GM21619 (cell line): ENCODE data around the gene RNASE13.
A peak's percentile ranks its signal among the peaks of the same experiment; 100 is the strongest.
"Not testable (repeated sequence)": the region's sequence is repeated elsewhere in the genome, so short reads cannot be mapped to it uniquely, and the experiment has no call there.

Experiments
- ATAC-seq: cut with Tn5 transposase; IDR thresholded peaks from one replicate; pipeline ENCODE4 v1.9.1; 2021; ENCODE audit not compliant: unreplicated experiment

RNASE13 gene

DNA sequence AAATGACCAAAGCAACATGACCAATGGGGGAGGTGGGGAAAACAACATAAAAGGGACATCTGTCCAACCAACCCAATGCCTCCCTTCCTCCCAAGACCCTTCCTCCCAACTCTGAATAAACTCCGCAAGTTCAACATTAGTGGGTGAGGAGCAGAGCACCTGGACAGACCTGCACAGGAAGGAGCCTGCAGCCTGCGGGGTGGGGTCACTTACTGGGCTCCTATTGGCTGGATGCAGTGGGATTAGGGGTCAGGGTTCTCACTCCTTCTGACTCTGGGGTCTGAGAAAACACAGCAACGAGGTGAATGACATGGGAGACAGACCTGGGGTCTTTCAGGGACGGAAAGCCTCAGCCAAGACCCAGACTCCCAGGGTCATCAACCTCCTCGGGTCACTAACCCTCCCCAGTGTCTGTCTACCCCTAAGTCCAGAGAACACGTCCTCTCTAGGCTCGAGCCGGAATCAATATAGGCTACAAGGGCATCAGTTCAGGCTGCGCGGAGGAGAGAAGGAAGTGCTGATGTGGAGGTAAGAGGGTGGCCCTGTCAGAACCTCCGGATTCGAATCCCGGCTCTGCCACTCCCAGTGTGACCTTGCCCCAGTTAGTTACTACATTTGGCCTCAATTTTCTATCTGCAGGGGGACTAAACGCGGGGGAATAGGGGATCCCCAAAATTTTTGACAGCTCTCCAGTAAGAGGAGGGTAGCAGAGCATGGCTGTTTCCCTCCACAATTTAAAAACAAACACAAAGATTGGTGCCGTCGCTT, 10.6 kb downstream of the RNASE13 start:
- no peak for ATAC-seq

DNA sequence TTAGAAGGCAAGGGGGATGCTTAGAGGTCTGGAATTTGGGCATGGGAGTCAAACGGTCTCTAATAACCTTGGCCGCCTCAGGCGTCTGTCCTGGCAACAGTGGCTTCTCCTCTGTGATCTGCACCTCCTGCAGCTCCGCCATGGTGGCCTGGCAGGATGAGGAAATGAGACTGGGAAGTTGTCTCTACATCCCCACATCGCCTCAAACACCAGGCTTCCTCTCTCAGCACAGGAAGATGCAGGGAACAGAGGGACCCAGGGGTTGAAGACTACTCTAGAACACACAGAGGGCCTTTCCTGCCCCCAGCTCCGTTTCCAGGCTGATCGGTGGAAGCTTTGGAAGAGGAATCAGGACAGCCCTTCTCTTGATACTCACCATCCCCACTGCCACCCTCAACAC, 11.4 kb downstream of the RNASE13 start:
- ATAC-seq: no peak

DNA sequence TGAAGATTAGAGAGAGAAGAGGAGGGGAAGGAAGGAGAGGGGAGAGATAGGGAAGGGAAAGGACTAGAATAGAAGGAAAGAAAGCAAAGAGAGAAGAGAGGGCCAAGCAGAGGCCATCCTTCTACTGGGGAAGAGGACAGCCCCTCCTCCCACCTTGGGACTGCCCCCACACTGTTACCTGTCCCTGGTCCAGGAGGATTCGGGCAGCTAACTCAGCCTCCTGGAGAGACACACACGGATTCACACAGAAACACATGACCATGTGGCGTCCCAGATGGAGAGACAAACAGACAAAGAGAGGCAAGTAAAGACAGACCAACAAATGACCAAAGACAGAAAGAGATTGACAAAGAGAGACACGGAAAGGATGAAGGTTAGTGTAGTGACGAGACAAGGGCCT, 11.9 kb downstream of the RNASE13 start:
- ATAC-seq: no peak

DNA sequence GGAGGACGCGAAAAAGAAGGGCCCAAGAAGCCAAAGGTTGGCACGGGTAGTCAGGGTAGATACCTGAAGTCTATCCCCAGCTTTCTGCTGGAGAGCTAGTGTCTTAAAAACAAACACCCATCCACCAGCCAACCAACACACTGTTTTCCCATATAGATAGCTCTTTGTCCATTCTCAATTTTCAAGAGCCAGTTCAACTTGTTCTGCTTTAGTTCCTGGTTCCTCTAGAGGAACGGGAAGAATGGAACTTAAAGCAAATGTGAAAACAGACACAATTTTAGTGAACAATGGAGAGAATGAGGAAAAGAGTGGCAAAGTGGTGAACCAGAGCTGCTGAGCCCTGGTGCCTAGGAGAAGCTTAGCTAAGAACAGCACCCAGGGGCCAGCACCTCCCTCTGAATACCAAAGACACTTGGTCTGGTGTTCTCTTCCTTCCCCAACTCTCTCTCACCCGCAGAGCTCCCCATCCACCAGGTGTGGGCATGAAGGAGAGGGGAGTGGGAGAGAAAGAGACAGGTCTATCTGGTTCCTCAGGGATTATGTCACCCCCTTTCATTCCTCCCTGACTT, 13.5 kb downstream of the RNASE13 start:
- no peak for ATAC-seq

DNA sequence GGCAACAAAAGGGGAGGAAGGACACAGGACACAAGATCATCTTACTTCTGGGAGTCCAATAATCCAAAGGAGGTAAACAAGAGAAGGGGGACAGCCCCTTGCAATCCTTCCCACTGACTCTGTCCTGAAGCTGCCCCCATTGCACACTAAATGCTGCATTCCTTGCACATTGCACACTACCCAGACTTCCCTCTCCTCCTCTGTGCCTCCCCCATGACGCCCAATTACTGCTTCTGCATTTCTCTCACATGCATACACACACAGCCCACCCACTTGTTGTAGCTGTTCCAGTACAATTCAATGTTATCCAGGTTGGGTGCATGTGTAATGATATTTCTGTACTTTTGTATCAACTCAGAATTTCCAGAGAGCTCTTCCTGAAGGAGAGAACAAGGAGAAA, 15.2 kb downstream of the RNASE13 start:
- no peak for ATAC-seq

- ATAC-seq: no peak
Measured at GRCh38 chr14:21018781-21019180, 15.8 kb downstream of the RNASE13 start.

DNA sequence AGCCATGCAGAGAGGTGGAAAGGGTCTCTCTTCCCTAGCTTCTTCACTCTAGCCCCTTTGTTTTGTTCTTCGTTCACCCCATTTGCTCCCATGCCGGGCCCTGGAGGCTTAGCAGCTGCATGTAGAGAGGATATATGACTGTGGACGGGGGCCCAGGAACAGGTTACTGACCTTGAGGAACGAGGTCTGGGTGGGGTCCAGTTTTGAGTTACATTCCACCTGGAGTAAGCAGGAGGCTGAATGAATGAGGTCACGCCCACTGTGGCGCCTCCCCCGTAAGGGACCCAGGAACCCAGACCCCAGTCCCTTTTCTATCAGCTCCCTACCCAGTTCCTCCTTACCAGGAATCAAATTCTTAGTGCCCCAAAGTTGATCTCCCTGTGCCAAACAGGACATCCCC, 16.3 kb downstream of the RNASE13 start:
- no peak for ATAC-seq

- ATAC-seq: no peak
Measured at GRCh38 chr14:21017528-21018245, 16.9 kb downstream of the RNASE13 start.

DNA sequence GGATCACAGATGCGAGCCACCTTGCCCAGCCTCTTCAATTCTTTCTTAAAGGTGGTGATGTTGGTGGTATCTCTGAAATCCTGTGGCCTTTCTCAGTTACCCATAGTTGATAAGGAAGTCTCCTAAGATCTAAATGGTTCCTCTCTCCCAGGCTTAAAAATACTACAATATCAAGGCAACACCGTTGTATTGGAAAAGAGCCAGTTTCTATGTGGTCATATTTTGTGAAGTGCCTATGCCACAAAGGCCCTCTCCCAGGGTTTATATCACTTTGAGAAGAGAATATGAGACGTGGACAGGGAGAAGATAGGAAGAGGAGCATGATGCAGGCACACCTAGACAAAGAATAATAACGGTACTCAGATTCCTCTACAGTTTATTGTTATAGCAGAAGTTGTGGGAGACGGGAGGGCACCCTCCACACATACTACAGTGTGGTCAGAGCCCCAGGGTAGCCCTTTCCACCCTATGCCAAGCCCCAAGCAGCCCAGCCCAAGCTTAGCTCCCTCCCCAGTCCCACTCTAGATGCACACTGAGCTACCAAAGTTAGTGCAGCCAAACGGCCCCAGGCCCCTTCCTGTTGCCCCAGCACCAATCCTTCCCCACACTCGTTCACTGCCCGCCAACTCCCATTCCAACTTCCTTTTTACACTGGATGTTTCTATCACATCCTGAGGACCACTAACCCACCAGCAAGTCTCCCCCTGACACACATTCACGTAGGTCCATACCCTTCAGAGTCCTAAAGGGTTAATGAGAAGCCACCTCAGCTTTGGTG, 18.0 kb downstream of the RNASE13 start:
- no peak for ATAC-seq

DNA sequence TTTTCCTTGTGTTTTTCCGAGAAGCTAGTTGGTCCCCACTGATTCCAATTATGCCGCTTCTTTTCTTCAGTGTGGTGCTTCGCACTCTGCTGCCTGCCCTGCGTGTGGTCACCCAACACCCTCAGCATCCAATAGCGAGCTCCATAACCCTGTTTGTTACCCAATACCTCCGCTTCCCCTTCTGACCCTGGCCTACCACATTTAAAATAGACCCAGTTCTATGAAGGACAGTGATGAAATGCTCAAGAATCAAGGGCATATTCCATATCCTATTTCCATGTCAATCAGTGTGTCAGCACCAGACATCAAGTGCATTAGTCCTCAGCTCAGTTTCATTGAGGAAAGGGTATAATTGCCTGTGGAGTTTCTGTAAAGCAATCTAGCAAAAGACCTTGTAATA, 19.3 kb downstream of the RNASE13 start:
- ATAC-seq: no peak

GRCh38 chr14:21014761-21015190, 19.8 kb downstream of the RNASE13 start:
- ATAC-seq: peak; percentile 50

DNA sequence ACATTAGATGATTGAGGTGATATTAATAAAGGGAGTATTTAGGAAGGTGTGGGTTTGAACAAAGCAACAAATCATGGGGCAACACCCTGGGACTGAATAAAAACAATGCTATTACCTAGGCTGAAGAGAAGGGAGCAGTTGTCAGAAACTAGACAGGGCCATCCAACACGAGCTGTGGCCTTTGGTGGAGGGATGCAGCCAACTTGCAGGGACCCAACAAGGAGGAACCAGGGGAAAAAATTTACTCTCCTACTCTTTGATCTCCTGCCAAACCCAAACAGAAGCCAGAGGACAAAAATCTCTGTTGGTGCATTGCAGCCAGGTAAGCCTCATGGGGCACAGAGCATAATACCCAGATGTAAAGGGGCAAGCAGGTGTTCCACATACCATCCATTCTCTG, 23.5 kb downstream of the RNASE13 start:
- no peak for ATAC-seq

DNA sequence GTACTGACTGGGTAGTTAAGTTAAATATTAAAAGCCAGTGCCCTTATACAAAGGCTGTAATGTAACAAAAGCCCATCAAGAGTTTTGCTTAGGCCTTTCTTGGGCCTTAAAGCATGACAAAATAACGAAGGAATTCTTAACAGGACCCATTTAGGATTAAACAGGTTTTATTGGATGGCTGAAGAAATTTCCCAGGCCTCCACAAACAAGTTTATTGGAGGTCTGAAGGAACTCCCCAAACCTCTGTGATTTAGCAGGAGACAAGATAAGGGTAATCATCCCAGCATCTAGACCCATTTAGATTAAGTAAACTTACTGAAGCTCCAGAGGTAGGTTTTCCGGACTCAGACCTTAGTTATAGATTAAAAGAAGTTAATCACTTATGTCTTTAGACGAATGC, 24.9 kb downstream of the RNASE13 start:
- ATAC-seq: not testable (repeated sequence)

- ATAC-seq: no peak
Measured at GRCh38 chr14:21003788-21004346, 30.7 kb downstream of the RNASE13 start.

DNA sequence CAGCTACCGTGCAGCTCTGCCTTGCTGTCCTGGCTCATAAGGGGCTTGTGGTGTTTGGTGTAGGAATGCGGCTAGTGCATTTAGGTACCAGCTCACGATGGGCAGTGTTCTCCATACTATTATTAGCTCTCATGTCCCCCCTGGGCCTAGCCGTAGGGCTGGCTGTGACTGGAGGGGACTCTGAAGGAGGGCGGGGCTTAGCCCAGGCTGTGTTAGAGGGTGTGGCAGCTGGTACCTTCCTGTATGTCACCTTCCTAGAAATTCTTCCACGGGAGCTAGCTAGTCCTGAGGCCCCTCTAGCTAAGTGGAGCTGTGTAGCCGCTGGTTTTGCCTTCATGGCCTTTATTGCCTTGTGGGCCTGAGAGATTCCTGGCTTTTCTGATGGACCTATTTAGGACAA, 33.4 kb downstream of the RNASE13 start:
- no peak for ATAC-seq

GRCh38 chr14:20999591-20999990, 35.0 kb downstream of the RNASE13 start:
- ATAC-seq: no peak

GRCh38 chr14:20998674-20999366, 35.8 kb downstream of the RNASE13 start, which contains the start of gene SLC39A2:
TSS of gene SLC39A2 (plus strand) at chr14:20999293. CDS start at chr14:20999447, 154 bp downstream.
- ATAC-seq: no peak

DNA sequence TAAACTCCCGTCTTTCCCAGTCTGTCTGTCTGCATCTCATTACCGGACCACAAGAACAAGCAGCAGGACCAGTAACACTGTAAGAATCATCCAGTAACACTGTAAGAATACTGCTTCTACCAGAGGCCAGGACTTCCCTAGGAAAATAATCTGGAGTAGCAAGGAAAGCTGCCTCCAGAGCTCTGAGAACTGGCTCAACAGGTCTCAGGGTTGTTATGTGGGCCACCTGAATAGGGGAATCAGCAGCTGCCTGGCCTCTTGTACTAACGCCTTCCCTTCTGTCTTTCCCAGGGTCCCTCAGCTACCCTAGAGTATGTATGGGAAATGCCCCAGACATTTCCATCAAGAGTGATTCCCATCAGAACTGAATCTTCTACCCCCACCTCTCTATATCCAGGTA, 36.5 kb downstream of the RNASE13 start:
- ATAC-seq: no peak

- ATAC-seq: no peak
Measured at GRCh38 chr14:20997564-20997963, 37.0 kb downstream of the RNASE13 start.

DNA sequence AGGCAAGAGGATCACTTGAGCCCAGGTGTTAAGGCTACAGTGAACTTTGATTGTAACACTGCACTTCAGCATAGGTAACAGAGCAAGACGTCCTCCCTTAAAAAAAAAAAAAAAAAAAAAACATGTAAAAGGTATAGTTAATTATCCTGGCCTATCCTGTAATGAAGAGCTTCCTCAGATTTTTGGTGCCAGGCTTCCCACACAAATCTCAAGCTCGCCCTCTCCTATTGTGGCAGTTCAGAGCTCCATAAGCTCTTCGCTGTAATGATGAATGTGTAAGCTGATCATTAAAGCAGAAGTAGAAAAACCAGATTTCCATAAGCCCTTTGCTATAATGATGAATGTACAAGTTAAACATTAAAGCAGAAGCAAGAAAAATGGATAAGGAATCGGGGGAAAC, 37.5 kb downstream of the RNASE13 start:
- no peak for ATAC-seq
